Right renal cortex interstitium (tissue), 3 donors: ENCODE data around the gene MBOAT2. TPM values are rescaled to one million over a fixed set of nuclear protein-coding genes. Genes with fewer than 3 reads are reported as not detected.
"Not testable (repeated sequence)": the region's sequence is repeated elsewhere in the genome, so short reads cannot be mapped to it uniquely, and the experiment has no call there.

Experiments used
- DNase-seq, 3 donors: peaks; one replicate each; pipeline ENCODE4 v3.0.0-alpha.2; 2013; ENCODE audit warnings: low read depth in 3 of 3, low spot score in 2 of 3
- polyA plus RNA-seq, 3 donors: library from polyadenylated mRNA; unstranded; fragments of 120-200 nt; gene quantifications; one replicate each; pipeline ENCODE4 v1.2.1, GENCODE V29; 2013; ENCODE audit not compliant: insufficient read length in 3 of 3

The MBOAT2 gene
- polyA plus RNA-seq, 3 donors, result 61.2 to 69.5 (median 67.4) TPM

GRCh38 chr2:8993196-8993901 lies 10.1 kb downstream of the MBOAT2 start:
- no peak for DNase-seq

GRCh38 chr2:8992643-8993042 lies 10.8 kb downstream of the MBOAT2 start:
- no peak for DNase-seq

GRCh38 chr2:8989536-8990079 lies 13.9 kb downstream of the MBOAT2 start:
- no peak for DNase-seq

- DNase-seq, result no peak
Measured at GRCh38 chr2:8987410-8987809, 16.1 kb downstream of the MBOAT2 start.

GRCh38 chr2:8986327-8986976 lies 17.0 kb downstream of the MBOAT2 start:
- DNase-seq, result no peak

- DNase-seq, result no peak
Measured at GRCh38 chr2:8985561-8986326, 17.7 kb downstream of the MBOAT2 start.

- DNase-seq, result no peak
Measured at GRCh38 chr2:8984855-8985254, 18.6 kb downstream of the MBOAT2 start.

GRCh38 chr2:8984157-8984556 lies 19.3 kb downstream of the MBOAT2 start:
- DNase-seq, result no peak

- no peak for DNase-seq
Measured at GRCh38 chr2:8983571-8983970, 19.9 kb downstream of the MBOAT2 start.

GRCh38 chr2:8981876-8982275 lies 21.6 kb downstream of the MBOAT2 start:
- DNase-seq, result no peak

GRCh38 chr2:8980096-8980495 lies 23.4 kb downstream of the MBOAT2 start:
- DNase-seq, result no peak

GRCh38 chr2:8977758-8978157 lies 25.7 kb downstream of the MBOAT2 start:
- DNase-seq, result no peak

- no peak for DNase-seq
Measured at GRCh38 chr2:8976442-8977259, 26.8 kb downstream of the MBOAT2 start.

GRCh38 chr2:8974016-8974415 lies 29.5 kb downstream of the MBOAT2 start:
- no peak for DNase-seq

- DNase-seq, result not testable (repeated sequence)
Measured at GRCh38 chr2:8973017-8973416, 30.5 kb downstream of the MBOAT2 start.

- not testable (repeated sequence) for DNase-seq
Measured at GRCh38 chr2:8972535-8972934, 30.9 kb downstream of the MBOAT2 start.

- not testable (repeated sequence) for DNase-seq
Measured at GRCh38 chr2:8969348-8969747, 34.1 kb downstream of the MBOAT2 start.

- no peak for DNase-seq
Measured at GRCh38 chr2:8966123-8966908, 37.2 kb downstream of the MBOAT2 start.

GRCh38 chr2:8965216-8965969 lies 38.1 kb downstream of the MBOAT2 start:
- no peak for DNase-seq
